Measurements from ENCODE around the gene STK24.

DNA sequence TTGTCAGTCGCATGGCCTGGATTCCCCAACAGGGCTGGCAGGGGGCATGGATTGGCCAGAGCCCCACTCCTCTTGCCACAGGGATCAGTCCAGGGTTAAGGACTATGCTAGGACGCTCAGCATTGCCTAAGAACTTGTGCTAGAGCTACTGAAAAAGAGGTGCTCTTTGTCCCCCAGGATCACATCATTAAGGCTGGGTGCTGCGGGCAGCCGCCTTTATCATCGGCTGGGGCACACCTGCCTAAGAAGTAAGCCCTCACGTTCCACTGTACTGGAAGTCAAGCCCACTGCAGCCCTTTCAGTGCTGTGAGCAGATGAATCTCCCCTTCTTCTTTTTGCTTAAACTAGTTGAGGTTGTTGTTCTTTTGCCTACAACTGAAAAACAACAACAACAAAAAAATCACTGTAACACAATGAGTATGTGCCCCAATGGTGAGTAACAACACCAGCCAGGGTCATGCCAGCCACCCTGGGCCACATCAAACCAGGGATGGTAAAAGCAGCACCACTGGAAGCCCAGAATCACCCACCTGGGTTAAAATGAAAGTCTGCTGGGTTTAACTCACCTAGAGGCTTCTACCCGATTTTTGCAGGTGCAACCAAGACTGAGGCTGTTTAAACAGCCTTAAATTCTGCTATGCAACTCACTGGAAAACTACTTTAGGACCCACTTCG, 20.6 kb downstream of the STK24 start:
- TF ChIP-seq, protein P1, sequence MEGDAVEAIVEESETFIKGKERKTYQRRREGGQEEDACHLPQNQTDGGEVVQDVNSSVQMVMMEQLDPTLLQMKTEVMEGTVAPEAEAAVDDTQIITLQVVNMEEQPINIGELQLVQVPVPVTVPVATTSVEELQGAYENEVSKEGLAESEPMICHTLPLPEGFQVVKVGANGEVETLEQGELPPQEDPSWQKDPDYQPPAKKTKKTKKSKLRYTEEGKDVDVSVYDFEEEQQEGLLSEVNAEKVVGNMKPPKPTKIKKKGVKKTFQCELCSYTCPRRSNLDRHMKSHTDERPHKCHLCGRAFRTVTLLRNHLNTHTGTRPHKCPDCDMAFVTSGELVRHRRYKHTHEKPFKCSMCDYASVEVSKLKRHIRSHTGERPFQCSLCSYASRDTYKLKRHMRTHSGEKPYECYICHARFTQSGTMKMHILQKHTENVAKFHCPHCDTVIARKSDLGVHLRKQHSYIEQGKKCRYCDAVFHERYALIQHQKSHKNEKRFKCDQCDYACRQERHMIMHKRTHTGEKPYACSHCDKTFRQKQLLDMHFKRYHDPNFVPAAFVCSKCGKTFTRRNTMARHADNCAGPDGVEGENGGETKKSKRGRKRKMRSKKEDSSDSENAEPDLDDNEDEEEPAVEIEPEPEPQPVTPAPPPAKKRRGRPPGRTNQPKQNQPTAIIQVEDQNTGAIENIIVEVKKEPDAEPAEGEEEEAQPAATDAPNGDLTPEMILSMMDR (IDR thresholded peaks at IDR 0.05): no peak
- TF ChIP-seq POLR2A (IDR thresholded peaks at IDR 0.05): no peak
